ENCODE measurements around the gene GSTO2.

GSTO2 gene

DNA sequence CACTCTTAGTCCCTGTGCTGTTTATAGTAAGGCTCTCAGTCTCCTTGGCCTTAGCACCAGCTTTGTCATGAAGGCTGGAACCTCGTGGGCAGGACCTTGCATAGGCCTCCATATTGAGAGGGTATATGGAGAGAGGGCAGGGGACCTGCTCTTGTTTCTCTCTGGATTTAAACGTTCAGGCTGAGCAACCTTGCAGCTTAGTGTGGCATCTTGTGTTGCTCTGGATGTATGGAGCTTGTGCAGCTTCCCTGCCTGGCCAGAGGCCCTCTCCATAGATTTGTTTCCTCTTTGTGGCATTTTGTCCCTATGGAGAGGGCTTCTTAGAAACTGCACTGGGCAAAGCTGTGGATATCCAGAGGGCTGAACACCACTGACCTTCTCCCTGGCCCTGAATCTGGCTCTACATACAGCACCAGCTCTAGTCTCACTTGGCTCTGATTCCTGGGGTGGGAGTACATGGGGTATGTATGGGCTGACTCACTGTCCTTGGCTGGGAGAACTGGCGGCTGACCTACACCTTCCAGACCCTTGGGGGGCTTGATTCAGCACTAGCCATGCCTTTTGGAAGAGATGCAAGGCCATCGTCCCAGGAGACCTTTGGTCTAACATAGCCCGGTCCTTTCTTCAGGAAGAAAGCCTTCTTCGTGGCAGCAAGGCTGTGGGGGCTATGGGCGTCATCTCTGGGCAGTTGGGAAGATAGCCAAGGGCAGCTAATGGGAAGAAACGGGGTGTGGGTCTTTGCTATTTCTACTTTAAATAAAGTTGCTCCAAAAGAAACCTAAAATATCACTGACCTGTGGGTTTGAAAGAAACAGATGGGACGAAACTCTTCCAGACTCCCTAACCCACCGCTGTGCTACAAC, 38.8 kb downstream of the GSTO2 start:
- peaks cover 0 to 14% of the 10 kb centered on the region in 2 experiments; a peak in 1 of 3 replicates for H3K36me3 ChIP-seq (ENCODE audit: control insufficient read depth in 2 of 2, insufficient read depth in 1 of 2, low read length in 2 of 2)
- H3K27ac ChIP-seq (ENCODE audit: extremely low read depth, low read depth, low read length): no peak overlapping the region
- ChIA-PET CTCF (interaction anchor here (0.6 to 7.2 kb wide), 6 partner anchors 10 to 41 kb away, joined by 3 to 152 read pairs (median 17); partner anchors contain the start of gene CFAP58), POLR2A (no interaction called here)
- H3K4me3 ChIP-seq (ENCODE audit: low read depth, low read length): no peak overlapping the region
- H3K9me3 ChIP-seq (ENCODE audit: control insufficient read depth, insufficient read depth, low read depth, low read length): no peaks in the 10 kb centered on the region
- no peak for TF ChIP-seq SP2 (tag by site-specific recombination; IDR thresholded peaks at IDR 0.05)
- no peak for TF ChIP-seq ZNF37A (tag by site-specific recombination; IDR thresholded peaks at IDR 0.05)
- TF ChIP-seq HOXA7 (CRISPR knock-in tag; IDR thresholded peaks at IDR 0.05; ENCODE audit: borderline replicate concordance): no peak
- no peak for TF ChIP-seq ZNF155 (tag by site-specific recombination; IDR thresholded peaks at IDR 0.05)
- no peak for TF ChIP-seq ZNF202 (tag by site-specific recombination; IDR thresholded peaks at IDR 0.05; ENCODE audit: borderline replicate concordance)
- TF ChIP-seq ZNF121 (tag by site-specific recombination; IDR thresholded peaks at IDR 0.05): no peak
- TF ChIP-seq, protein P1, sequence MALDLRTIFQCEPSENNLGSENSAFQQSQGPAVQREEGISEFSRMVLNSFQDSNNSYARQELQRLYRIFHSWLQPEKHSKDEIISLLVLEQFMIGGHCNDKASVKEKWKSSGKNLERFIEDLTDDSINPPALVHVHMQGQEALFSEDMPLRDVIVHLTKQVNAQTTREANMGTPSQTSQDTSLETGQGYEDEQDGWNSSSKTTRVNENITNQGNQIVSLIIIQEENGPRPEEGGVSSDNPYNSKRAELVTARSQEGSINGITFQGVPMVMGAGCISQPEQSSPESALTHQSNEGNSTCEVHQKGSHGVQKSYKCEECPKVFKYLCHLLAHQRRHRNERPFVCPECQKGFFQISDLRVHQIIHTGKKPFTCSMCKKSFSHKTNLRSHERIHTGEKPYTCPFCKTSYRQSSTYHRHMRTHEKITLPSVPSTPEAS (tag by site-specific recombination; IDR thresholded peaks at IDR 0.05): no peak
- TF ChIP-seq, protein P2, sequence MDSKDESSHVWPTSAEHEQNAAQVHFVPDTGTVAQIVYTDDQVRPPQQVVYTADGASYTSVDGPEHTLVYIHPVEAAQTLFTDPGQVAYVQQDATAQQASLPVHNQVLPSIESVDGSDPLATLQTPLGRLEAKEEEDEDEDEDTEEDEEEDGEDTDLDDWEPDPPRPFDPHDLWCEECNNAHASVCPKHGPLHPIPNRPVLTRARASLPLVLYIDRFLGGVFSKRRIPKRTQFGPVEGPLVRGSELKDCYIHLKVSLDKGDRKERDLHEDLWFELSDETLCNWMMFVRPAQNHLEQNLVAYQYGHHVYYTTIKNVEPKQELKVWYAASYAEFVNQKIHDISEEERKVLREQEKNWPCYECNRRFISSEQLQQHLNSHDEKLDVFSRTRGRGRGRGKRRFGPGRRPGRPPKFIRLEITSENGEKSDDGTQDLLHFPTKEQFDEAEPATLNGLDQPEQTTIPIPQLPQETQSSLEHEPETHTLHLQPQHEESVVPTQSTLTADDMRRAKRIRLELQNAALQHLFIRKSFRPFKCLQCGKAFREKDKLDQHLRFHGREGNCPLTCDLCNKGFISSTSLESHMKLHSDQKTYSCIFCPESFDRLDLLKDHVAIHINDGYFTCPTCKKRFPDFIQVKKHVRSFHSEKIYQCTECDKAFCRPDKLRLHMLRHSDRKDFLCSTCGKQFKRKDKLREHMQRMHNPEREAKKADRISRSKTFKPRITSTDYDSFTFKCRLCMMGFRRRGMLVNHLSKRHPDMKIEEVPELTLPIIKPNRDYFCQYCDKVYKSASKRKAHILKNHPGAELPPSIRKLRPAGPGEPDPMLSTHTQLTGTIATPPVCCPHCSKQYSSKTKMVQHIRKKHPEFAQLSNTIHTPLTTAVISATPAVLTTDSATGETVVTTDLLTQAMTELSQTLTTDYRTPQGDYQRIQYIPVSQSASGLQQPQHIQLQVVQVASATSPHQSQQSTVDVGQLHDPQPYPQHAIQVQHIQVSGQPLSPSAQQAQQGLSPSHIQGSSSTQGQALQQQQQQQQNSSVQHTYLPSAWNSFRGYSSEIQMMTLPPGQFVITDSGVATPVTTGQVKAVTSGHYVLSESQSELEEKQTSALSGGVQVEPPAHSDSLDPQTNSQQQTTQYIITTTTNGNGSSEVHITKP (tag by site-specific recombination; IDR thresholded peaks at IDR 0.05): no peak
- TF ChIP-seq ZNF571 (tag by site-specific recombination; IDR thresholded peaks at IDR 0.05): no peak
- no peak for TF ChIP-seq ZFP69B (tag by site-specific recombination; IDR thresholded peaks at IDR 0.05)
- TF ChIP-seq, protein P3, sequence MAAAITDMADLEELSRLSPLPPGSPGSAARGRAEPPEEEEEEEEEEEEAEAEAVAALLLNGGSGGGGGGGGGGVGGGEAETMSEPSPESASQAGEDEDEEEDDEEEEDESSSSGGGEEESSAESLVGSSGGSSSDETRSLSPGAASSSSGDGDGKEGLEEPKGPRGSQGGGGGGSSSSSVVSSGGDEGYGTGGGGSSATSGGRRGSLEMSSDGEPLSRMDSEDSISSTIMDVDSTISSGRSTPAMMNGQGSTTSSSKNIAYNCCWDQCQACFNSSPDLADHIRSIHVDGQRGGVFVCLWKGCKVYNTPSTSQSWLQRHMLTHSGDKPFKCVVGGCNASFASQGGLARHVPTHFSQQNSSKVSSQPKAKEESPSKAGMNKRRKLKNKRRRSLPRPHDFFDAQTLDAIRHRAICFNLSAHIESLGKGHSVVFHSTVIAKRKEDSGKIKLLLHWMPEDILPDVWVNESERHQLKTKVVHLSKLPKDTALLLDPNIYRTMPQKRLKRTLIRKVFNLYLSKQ (tag by site-specific recombination; IDR thresholded peaks at IDR 0.05; ENCODE audit: borderline replicate concordance): no peak
- TF ChIP-seq ZEB2 (tag by site-specific recombination; IDR thresholded peaks at IDR 0.05): no peak
- TF ChIP-seq, protein P4, sequence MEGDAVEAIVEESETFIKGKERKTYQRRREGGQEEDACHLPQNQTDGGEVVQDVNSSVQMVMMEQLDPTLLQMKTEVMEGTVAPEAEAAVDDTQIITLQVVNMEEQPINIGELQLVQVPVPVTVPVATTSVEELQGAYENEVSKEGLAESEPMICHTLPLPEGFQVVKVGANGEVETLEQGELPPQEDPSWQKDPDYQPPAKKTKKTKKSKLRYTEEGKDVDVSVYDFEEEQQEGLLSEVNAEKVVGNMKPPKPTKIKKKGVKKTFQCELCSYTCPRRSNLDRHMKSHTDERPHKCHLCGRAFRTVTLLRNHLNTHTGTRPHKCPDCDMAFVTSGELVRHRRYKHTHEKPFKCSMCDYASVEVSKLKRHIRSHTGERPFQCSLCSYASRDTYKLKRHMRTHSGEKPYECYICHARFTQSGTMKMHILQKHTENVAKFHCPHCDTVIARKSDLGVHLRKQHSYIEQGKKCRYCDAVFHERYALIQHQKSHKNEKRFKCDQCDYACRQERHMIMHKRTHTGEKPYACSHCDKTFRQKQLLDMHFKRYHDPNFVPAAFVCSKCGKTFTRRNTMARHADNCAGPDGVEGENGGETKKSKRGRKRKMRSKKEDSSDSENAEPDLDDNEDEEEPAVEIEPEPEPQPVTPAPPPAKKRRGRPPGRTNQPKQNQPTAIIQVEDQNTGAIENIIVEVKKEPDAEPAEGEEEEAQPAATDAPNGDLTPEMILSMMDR (tag by site-specific recombination; IDR thresholded peaks at IDR 0.05): no peak
- TF ChIP-seq ZNF629 (tag by site-specific recombination; IDR thresholded peaks at IDR 0.05): no peak
- no peak for TF ChIP-seq ZNF585B (tag by site-specific recombination; IDR thresholded peaks at IDR 0.05)
- TF ChIP-seq ZNF112 (tag by site-specific recombination; IDR thresholded peaks at IDR 0.05): no peak
- no peak for TF ChIP-seq ZNF423 (tag by site-specific recombination; IDR thresholded peaks at IDR 0.05)
- no peak for TF ChIP-seq ZFP3 (tag by site-specific recombination; IDR thresholded peaks at IDR 0.05; ENCODE audit: low read depth)
- no peak for TF ChIP-seq ZNF324 (tag by site-specific recombination; IDR thresholded peaks at IDR 0.05)
- TF ChIP-seq, protein P5, sequence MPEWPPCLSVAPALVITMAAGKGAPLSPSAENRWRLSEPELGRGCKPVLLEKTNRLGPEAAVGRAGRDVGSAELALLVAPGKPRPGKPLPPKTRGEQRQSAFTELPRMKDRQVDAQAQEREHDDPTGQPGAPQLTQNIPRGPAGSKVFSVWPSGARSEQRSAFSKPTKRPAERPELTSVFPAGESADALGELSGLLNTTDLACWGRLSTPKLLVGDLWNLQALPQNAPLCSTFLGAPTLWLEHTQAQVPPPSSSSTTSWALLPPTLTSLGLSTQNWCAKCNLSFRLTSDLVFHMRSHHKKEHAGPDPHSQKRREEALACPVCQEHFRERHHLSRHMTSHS (tag by site-specific recombination; IDR thresholded peaks at IDR 0.05): no peak
- H3K4me1 ChIP-seq (ENCODE audit: control insufficient read depth, insufficient read depth, low read length): no peaks in the 10 kb centered on the region
